ENCODE results near the gene HNRNPA1. TPM values are rescaled to one million over a fixed set of nuclear protein-coding genes. Genes with fewer than 3 reads are reported as not detected.
"Not testable (repeated sequence)": the region's sequence is repeated elsewhere in the genome, so short reads cannot be mapped to it uniquely, and the experiment has no call there.

Gene HNRNPA1
- 598 TPM for total RNA-seq
- long read RNA-seq, full-length matches to known transcripts, result 615 of 666 reads
- long read RNA-seq, partial matches to known transcripts, result 39 of 666 reads
- long read RNA-seq, other reads (novel, unspliced or antisense), result 12 of 666 reads

- H3K36me3 ChIP-seq, result peaks cover 44% of the 10 kb centered on the region
- no peaks in the 10 kb centered on the region for H3K27me3 ChIP-seq (ENCODE audit: low read depth)
- H3K4me3 ChIP-seq, result peak within 1 kb of the TSS; percentile 95
- DNase-seq (peak; percentile 92), ATAC-seq (peak; percentile 95 to 97)
- no peaks in the 10 kb centered on the region for H3K9me3 ChIP-seq
- intact Hi-C loops (cut with DNase I), result no loop called here
- H3K27ac ChIP-seq, result peak within 1 kb of the TSS; percentile 92
- TF ChIP-seq CTCF (IDR thresholded peaks at IDR 0.05), result no peak
- peaks cover 66% of the 10 kb centered on the region for H3K4me1 ChIP-seq
These were observed at the start of gene HNRNPA1 for GRCh38 chr12:54280468-54281260. Gene HNRNPA1, plus strand, starts transcription at chr12:54280726. Its CDS starts 82 bp downstream, at chr12:54280808.

GRCh38 chr12:54231269-54231668 is 49.3 kb upstream of the HNRNPA1 start:
- H3K4me3 ChIP-seq; H3K36me3 ChIP-seq; H3K4me1 ChIP-seq; H3K9me3 ChIP-seq; DNase-seq; H3K27me3 ChIP-seq (ENCODE audit: low read depth); intact Hi-C loops (cut with DNase I); H3K27ac ChIP-seq; ATAC-seq: not testable (repeated sequence)

- ATAC-seq (no peak), DNase-seq (no peak)
- Histone ChIP-seq H3K4me3 (no peak overlapping the region), H3K4me1 (peaks cover 2% of the 10 kb centered on the region), H3K27ac (no peak overlapping the region), H3K27me3 (ENCODE audit: low read depth) (no peaks in the 10 kb centered on the region), H3K36me3 (no peaks in the 10 kb centered on the region), H3K9me3 (no peaks in the 10 kb centered on the region)
- intact Hi-C loops (cut with DNase I), result no loop called here
- TF ChIP-seq CTCF (IDR thresholded peaks at IDR 0.05), result no peak
These were observed 47.7 kb upstream of the HNRNPA1 start for GRCh38 chr12:54232790-54233189.

GRCh38 chr12:54238531-54238930 is 42.0 kb upstream of the HNRNPA1 start:
- no peak overlapping the region for H3K27ac ChIP-seq
- no peak overlapping the region for H3K4me3 ChIP-seq
- H3K9me3 ChIP-seq, result no peaks in the 10 kb centered on the region
- peaks cover 43% of the 10 kb centered on the region for H3K36me3 ChIP-seq
- H3K4me1 ChIP-seq, result no peaks in the 10 kb centered on the region
- H3K27me3 ChIP-seq (ENCODE audit: low read depth), result no peaks in the 10 kb centered on the region
- no peak for TF ChIP-seq CTCF (IDR thresholded peaks at IDR 0.05)
- DNase-seq (no peak), ATAC-seq (no peak)
- intact Hi-C loops (cut with DNase I), result no loop called here

- no peaks in the 10 kb centered on the region for H3K4me1 ChIP-seq
- no peak for TF ChIP-seq CTCF (IDR thresholded peaks at IDR 0.05)
- H3K36me3 ChIP-seq, result peaks cover 54% of the 10 kb centered on the region
- intact Hi-C loops (cut with DNase I), result no loop called here
- DNase-seq, result no peak
- no peaks in the 10 kb centered on the region for H3K27me3 ChIP-seq (ENCODE audit: low read depth)
- no peak for ATAC-seq
- no peaks in the 10 kb centered on the region for H3K9me3 ChIP-seq
- no peak overlapping the region for H3K27ac ChIP-seq
- H3K4me3 ChIP-seq, result no peak overlapping the region
These were observed 40.9 kb upstream of the HNRNPA1 start for GRCh38 chr12:54239620-54240019.

GRCh38 chr12:54240129-54240528 is 40.4 kb upstream of the HNRNPA1 start:
- intact Hi-C loops (cut with DNase I), result no loop called here
- H3K4me3 ChIP-seq, result no peak overlapping the region
- no peak for TF ChIP-seq CTCF (IDR thresholded peaks at IDR 0.05)
- no peaks in the 10 kb centered on the region for H3K9me3 ChIP-seq
- H3K27me3 ChIP-seq (ENCODE audit: low read depth), result no peaks in the 10 kb centered on the region
- ATAC-seq (no peak), DNase-seq (no peak)
- H3K4me1 ChIP-seq, result no peaks in the 10 kb centered on the region
- no peak overlapping the region for H3K27ac ChIP-seq
- H3K36me3 ChIP-seq, result peaks cover 59% of the 10 kb centered on the region

Data from lower lobe of right lung (tissue), 2 donors.